DND-41 (cell line): ENCODE data around the gene ABCB11.
A peak's percentile ranks its signal among the peaks of the same experiment; 100 is the strongest.

Experiments
- ATAC-seq: fragments of 200-7000 bp; cut with Tn5 transposase; 3 replicates; pipeline ENCODE4 v1.9.1; 2021; ENCODE audit warnings: low read depth; ENCODE audit not compliant: insufficient read depth
- DNase-seq: peaks from one replicate; pipeline ENCODE4 v3.0.0-alpha.2; 2020
- H2AFZ ChIP-seq: 2 replicates; pipeline ENCODE4 v1.6.0; 2012; ENCODE audit warnings: low read depth, low read length
- H3K27ac ChIP-seq: 2 replicates; pipeline ENCODE4 v1.5.1; 2012; ENCODE audit warnings: low read length, inconsistent platforms
- H3K27me3 ChIP-seq: fragments of 200-600 bp; sonication (generic); 2 replicates; pipeline ENCODE4 v1.6.0; 2012; ENCODE audit warnings: low read length, mild to moderate bottlenecking, inconsistent platforms; ENCODE audit not compliant: insufficient read depth, poor library complexity
- H3K36me3 ChIP-seq: 2 replicates; pipeline ENCODE4 v1.5.1; 2012; ENCODE audit warnings: low read length, inconsistent platforms; ENCODE audit not compliant: insufficient read depth
- H3K4me1 ChIP-seq: 2 replicates; pipeline ENCODE4 v1.5.1; 2012; ENCODE audit warnings: mild to moderate bottlenecking, low read length; ENCODE audit not compliant: insufficient read depth
- H3K4me2 ChIP-seq: 2 replicates; pipeline ENCODE4 v1.6.0; 2012; ENCODE audit warnings: mild to moderate bottlenecking, moderate library complexity, low read length, inconsistent platforms; ENCODE audit not compliant: insufficient read depth
- H3K4me3 ChIP-seq, 2 experiments: fragments of 200-600 bp in 1 of 2; shearing (Covaris generic) in 1 of 2; 2 replicates each; pipeline ENCODE4 v1.5.1; 2012 to 2016; ENCODE audit warnings: inconsistent platforms in 2 of 2, low read length in 2 of 2, mild to moderate bottlenecking in 2 of 2, low read depth in 1 of 2, moderate library complexity in 1 of 2
- H3K79me2 ChIP-seq: 2 replicates; pipeline ENCODE4 v1.6.0; 2012; ENCODE audit warnings: low read length, inconsistent platforms; ENCODE audit not compliant: insufficient read depth
- H3K9ac ChIP-seq: 2 replicates; pipeline ENCODE4 v1.6.0; 2012; ENCODE audit warnings: low read depth, mild to moderate bottlenecking, inconsistent platforms, low read length, moderate library complexity
- H3K9me3 ChIP-seq: 2 replicates; pipeline ENCODE4 v1.5.1; 2012; ENCODE audit warnings: low read length, moderate library complexity, mild to moderate bottlenecking, inconsistent platforms; ENCODE audit not compliant: insufficient read depth, severe bottlenecking
- H4K20me1 ChIP-seq: 2 replicates; pipeline ENCODE4 v1.6.0; 2012; ENCODE audit warnings: low read length; ENCODE audit not compliant: insufficient read depth
- CTCF ChIP-seq: IDR thresholded peaks from 2 replicates; pipeline ENCODE4 v1.5.1; 2012; ENCODE audit warnings: borderline replicate concordance, low read length, moderate library complexity, mild to moderate bottlenecking; ENCODE audit not compliant: poor library complexity, severe bottlenecking; ENCODE audit errors: extremely low read depth
- EZH2 ChIP-seq: IDR thresholded peaks from 3 replicates; pipeline ENCODE4 v1.6.1; 2012; ENCODE audit warnings: borderline replicate concordance, low read depth, mild to moderate bottlenecking, moderate library complexity, low read length, inconsistent platforms; ENCODE audit not compliant: severe bottlenecking

The ABCB11 gene

GRCh38 chr2:168978461-168978861 is 52.7 kb downstream of the ABCB11 start:
- Histone ChIP-seq H2AFZ (no peak overlapping the region), H3K4me3 (no peak overlapping the region), H3K27me3 (no peaks in the 10 kb centered on the region), H3K79me2 (no peaks in the 10 kb centered on the region), H4K20me1 (no peaks in the 10 kb centered on the region), H3K9me3 (no peaks in the 10 kb centered on the region), H3K36me3 (no peaks in the 10 kb centered on the region), H3K4me1 (no peaks in the 10 kb centered on the region), H3K9ac (no peak overlapping the region), H3K27ac (no peak overlapping the region), H3K4me2 (no peak overlapping the region)
- DNase-seq (no peak), ATAC-seq (no peak)
- no peak for TF ChIP-seq CTCF
- no peak for TF ChIP-seq EZH2

DNA sequence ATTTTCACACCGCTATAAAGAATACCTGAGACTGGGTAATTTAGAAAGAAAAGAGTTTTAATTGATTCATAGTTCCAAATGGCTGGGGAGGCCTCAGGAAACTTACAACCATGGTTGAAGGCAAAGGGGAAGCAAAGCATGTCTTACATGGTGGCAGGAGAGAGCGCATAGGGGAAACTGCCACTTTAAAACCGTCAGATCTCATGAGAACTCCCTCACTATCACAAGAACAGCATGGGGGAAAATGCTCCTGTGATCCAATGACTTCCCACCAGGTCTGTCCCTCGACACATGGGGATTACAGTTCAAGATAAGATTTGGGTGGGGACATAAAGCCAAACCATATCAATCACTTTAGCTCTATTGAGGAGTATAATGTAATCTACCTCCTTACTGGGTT is 53.5 kb downstream of the ABCB11 start:
- Histone ChIP-seq H3K27ac (no peak overlapping the region), H3K27me3 (no peaks in the 10 kb centered on the region), H3K79me2 (no peaks in the 10 kb centered on the region), H4K20me1 (no peaks in the 10 kb centered on the region), H3K4me2 (no peak overlapping the region), H3K4me3 (no peak overlapping the region), H3K9ac (no peak overlapping the region), H3K9me3 (no peaks in the 10 kb centered on the region), H3K4me1 (no peaks in the 10 kb centered on the region), H3K36me3 (no peaks in the 10 kb centered on the region), H2AFZ (no peak overlapping the region)
- DNase-seq (no peak), ATAC-seq (no peak)
- TF ChIP-seq CTCF: no peak

DNA sequence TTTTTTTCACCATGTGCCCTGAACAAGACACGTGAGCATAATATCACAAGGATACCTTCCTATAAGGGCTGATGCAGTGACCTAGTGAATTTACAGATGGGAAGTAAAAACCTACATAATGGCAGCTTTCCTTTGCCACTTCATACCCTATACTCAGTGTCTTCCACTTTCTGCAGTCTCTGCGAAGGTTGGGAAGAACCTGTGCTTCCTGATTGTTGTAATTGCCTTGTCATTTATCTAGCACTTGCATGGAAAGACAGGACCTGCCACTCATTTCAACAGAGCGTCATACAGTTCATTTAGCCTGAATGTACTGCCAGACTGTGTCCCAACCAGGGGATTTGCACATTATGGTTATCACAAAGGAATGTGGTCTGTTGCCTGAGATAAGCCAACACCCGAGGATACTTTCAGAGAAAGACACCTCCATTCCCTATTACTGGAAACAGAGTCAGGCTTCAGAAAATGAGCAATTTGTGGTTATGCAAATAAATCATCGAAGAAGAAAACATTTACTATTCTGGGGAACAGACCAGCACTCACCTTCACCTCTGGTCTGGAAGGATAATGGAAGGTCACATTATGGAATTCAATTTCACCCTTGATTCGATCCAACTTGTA is 55.0 kb downstream of the ABCB11 start:
- no peak overlapping the region for H3K4me2 ChIP-seq
- H2AFZ ChIP-seq: no peak overlapping the region
- no peaks in the 10 kb centered on the region for H3K4me1 ChIP-seq
- no peak for DNase-seq
- H3K4me3 ChIP-seq: no peak overlapping the region
- H3K9me3 ChIP-seq: no peaks in the 10 kb centered on the region
- peak; percentile 60 for ATAC-seq
- no peaks in the 10 kb centered on the region for H3K79me2 ChIP-seq
- H4K20me1 ChIP-seq: no peaks in the 10 kb centered on the region
- H3K27ac ChIP-seq: no peak overlapping the region
- H3K9ac ChIP-seq: no peak overlapping the region
- no peak for TF ChIP-seq EZH2
- TF ChIP-seq CTCF: no peak
- H3K36me3 ChIP-seq: no peaks in the 10 kb centered on the region
- peaks cover 3% of the 10 kb centered on the region for H3K27me3 ChIP-seq

DNA sequence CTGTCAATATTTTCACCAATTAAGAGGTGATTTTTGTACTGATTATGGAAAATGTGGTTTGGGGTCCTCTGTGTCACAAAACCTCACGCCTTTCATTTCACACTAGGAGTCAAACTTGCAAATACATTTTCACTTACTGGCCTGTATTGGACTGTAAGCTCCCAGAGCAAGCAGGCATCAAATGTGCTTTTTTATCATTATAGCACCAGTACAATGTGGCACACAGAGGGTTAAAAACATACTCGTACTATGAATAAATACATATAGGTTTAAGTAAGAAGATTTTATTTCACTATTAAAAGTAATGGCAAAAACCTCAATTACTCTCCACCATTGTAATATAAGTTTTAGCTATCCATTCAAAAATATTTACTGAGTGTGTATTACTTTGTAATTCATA is 56.7 kb downstream of the ABCB11 start:
- Histone ChIP-seq H4K20me1 (no peaks in the 10 kb centered on the region), H3K27ac (no peak overlapping the region), H3K4me1 (no peaks in the 10 kb centered on the region), H2AFZ (no peak overlapping the region), H3K9ac (no peak overlapping the region), H3K9me3 (no peaks in the 10 kb centered on the region), H3K36me3 (no peaks in the 10 kb centered on the region), H3K4me2 (no peak overlapping the region), H3K79me2 (no peaks in the 10 kb centered on the region), H3K27me3 (peaks cover 3% of the 10 kb centered on the region), H3K4me3 (no peak overlapping the region)
- DNase-seq (no peak), ATAC-seq (peak; percentile 51; the same call in 2 of the 3 replicates)
- no peak for TF ChIP-seq CTCF
- TF ChIP-seq EZH2: no peak
